Activated naive CD8-positive, alpha-beta T cell (primary cell): ENCODE results near the gene EXOSC2.
"Not testable (repeated sequence)": the region's sequence is repeated elsewhere in the genome, so short reads cannot be mapped to it uniquely, and the experiment has no call there.

Experiments
- H3K27ac Mint-ChIP-seq: one replicate; pipeline ENCODE4 v1.8.0; 2021; ENCODE audit warnings: mixed read lengths
- H3K27me3 Mint-ChIP-seq: one replicate; pipeline ENCODE4 v1.8.0; 2021; ENCODE audit warnings: mixed read lengths
- H3K36me3 Mint-ChIP-seq: one replicate; pipeline ENCODE4 v1.8.0; 2021; ENCODE audit warnings: mixed read lengths
- H3K4me1 Mint-ChIP-seq: one replicate; pipeline ENCODE4 v1.8.0; 2021; ENCODE audit warnings: low read depth, mixed read lengths
- H3K4me3 Mint-ChIP-seq: one replicate; pipeline ENCODE4 v1.8.0; 2021; ENCODE audit warnings: mild to moderate bottlenecking, mixed read lengths
- H3K9me3 Mint-ChIP-seq: one replicate; pipeline ENCODE4 v1.8.0; 2021; ENCODE audit warnings: low read depth, mixed read lengths

Gene EXOSC2

GRCh38 chr9:130680836-130681768, 12.5 kb upstream of the EXOSC2 start:
- Mint-ChIP-seq H3K4me3 (peak overlapping the region; percentile 35), H3K9me3 (no peaks in the 10 kb centered on the region)

GRCh38 chr9:130681769-130682420, 11.7 kb upstream of the EXOSC2 start:
- Mint-ChIP-seq H3K27me3 (no peaks in the 10 kb centered on the region), H3K9me3 (no peaks in the 10 kb centered on the region), H3K4me1 (peaks cover 5% of the 10 kb centered on the region), H3K4me3 (peak overlapping the region; percentile 95), H3K36me3 (no peaks in the 10 kb centered on the region), H3K27ac (no peak overlapping the region)

More at GRCh38 chr9:130680836-130681768, 12.5 kb upstream of the EXOSC2 start:
- peaks cover 5% of the 10 kb centered on the region for H3K4me1 Mint-ChIP-seq
- no peaks in the 10 kb centered on the region for H3K36me3 Mint-ChIP-seq
- no peaks in the 10 kb centered on the region for H3K27me3 Mint-ChIP-seq
- no peak overlapping the region for H3K27ac Mint-ChIP-seq

GRCh38 chr9:130682421-130683121, 11.0 kb upstream of the EXOSC2 start:
- H3K4me1 Mint-ChIP-seq: peaks cover 6% of the 10 kb centered on the region
- peaks cover 2% of the 10 kb centered on the region for H3K27me3 Mint-ChIP-seq
- H3K9me3 Mint-ChIP-seq: no peaks in the 10 kb centered on the region
- H3K36me3 Mint-ChIP-seq: no peaks in the 10 kb centered on the region
- peak overlapping the region; percentile 76 for H3K27ac Mint-ChIP-seq
- peak overlapping the region; percentile 95 for H3K4me3 Mint-ChIP-seq

- Mint-ChIP-seq H3K9me3 (no peaks in the 10 kb centered on the region), H3K27ac (no peak overlapping the region), H3K27me3 (peaks cover 2% of the 10 kb centered on the region), H3K4me1 (peaks cover 13% of the 10 kb centered on the region), H3K4me3 (no peak overlapping the region), H3K36me3 (no peaks in the 10 kb centered on the region)
Measured at GRCh38 chr9:130685104-130685503, 8.5 kb upstream of the EXOSC2 start.

- not testable (repeated sequence) for H3K36me3 Mint-ChIP-seq, H3K4me3 Mint-ChIP-seq, H3K9me3 Mint-ChIP-seq, H3K27me3 Mint-ChIP-seq, H3K27ac Mint-ChIP-seq
- peaks cover 12% of the 10 kb centered on the region for H3K4me1 Mint-ChIP-seq
Measured at GRCh38 chr9:130685945-130686344, 7.6 kb upstream of the EXOSC2 start.

- Mint-ChIP-seq H3K27me3 (peaks cover 2% of the 10 kb centered on the region), H3K27ac (no peak overlapping the region), H3K4me1 (peaks cover 11% of the 10 kb centered on the region), H3K4me3 (no peak overlapping the region), H3K9me3 (no peaks in the 10 kb centered on the region), H3K36me3 (no peaks in the 10 kb centered on the region)
Measured at GRCh38 chr9:130687615-130688014, 6.0 kb upstream of the EXOSC2 start.

GRCh38 chr9:130688072-130688471, 5.5 kb upstream of the EXOSC2 start:
- Mint-ChIP-seq H3K27me3 (peaks cover 2% of the 10 kb centered on the region), H3K4me1 (peaks cover 12% of the 10 kb centered on the region), H3K27ac (no peak overlapping the region), H3K9me3 (no peaks in the 10 kb centered on the region), H3K4me3 (no peak overlapping the region), H3K36me3 (no peaks in the 10 kb centered on the region)

- peaks cover 2% of the 10 kb centered on the region for H3K27me3 Mint-ChIP-seq
Measured at GRCh38 chr9:130689572-130689936, 4.0 kb upstream of the EXOSC2 start.

GRCh38 chr9:130689937-130690700, 3.5 kb upstream of the EXOSC2 start:
- no peak overlapping the region for H3K4me3 Mint-ChIP-seq
- no peaks in the 10 kb centered on the region for H3K9me3 Mint-ChIP-seq
- no peak overlapping the region for H3K27ac Mint-ChIP-seq
- peaks cover 2% of the 10 kb centered on the region for H3K27me3 Mint-ChIP-seq
- peaks cover 23% of the 10 kb centered on the region for H3K4me1 Mint-ChIP-seq
- peaks cover 7% of the 10 kb centered on the region for H3K36me3 Mint-ChIP-seq

More at GRCh38 chr9:130689572-130689936, 4.0 kb upstream of the EXOSC2 start:
- Mint-ChIP-seq H3K9me3 (no peaks in the 10 kb centered on the region), H3K4me1 (peaks cover 19% of the 10 kb centered on the region), H3K4me3 (no peak overlapping the region), H3K36me3 (peaks cover 3% of the 10 kb centered on the region), H3K27ac (no peak overlapping the region)

- Mint-ChIP-seq H3K27me3 (peaks cover 2% of the 10 kb centered on the region), H3K4me3 (peak overlapping the region; percentile 100), H3K9me3 (no peaks in the 10 kb centered on the region), H3K36me3 (peaks cover 16% of the 10 kb centered on the region), H3K27ac (no peak overlapping the region), H3K4me1 (peaks cover 42% of the 10 kb centered on the region)
Measured at GRCh38 chr9:130692321-130692720, 1.3 kb upstream of the EXOSC2 start.

GRCh38 chr9:130693101-130693425, 517 bp upstream of the EXOSC2 start:
- Mint-ChIP-seq H3K9me3 (no peaks in the 10 kb centered on the region), H3K4me1 (peaks cover 41% of the 10 kb centered on the region), H3K36me3 (peaks cover 17% of the 10 kb centered on the region), H3K27me3 (no peaks in the 10 kb centered on the region), H3K4me3 (peak overlapping the region; percentile 100), H3K27ac (peak overlapping the region; percentile 99)

GRCh38 chr9:130694205-130694604, 625 bp downstream of the EXOSC2 start:
- H3K9me3 Mint-ChIP-seq: no peaks in the 10 kb centered on the region
- H3K27ac Mint-ChIP-seq: peak overlapping the region; percentile 99
- peaks cover 48% of the 10 kb centered on the region for H3K4me1 Mint-ChIP-seq
- H3K27me3 Mint-ChIP-seq: no peaks in the 10 kb centered on the region
- peaks cover 20% of the 10 kb centered on the region for H3K36me3 Mint-ChIP-seq
- peak overlapping the region; percentile 100 for H3K4me3 Mint-ChIP-seq

- H3K36me3 Mint-ChIP-seq: peaks cover 20% of the 10 kb centered on the region
- no peaks in the 10 kb centered on the region for H3K9me3 Mint-ChIP-seq
- H3K27me3 Mint-ChIP-seq: no peaks in the 10 kb centered on the region
- peak overlapping the region; percentile 100 for H3K4me3 Mint-ChIP-seq
- H3K27ac Mint-ChIP-seq: no peak overlapping the region
- peaks cover 45% of the 10 kb centered on the region for H3K4me1 Mint-ChIP-seq
Measured at GRCh38 chr9:130696139-130696650, 2.6 kb downstream of the EXOSC2 start.

- no peaks in the 10 kb centered on the region for H3K27me3 Mint-ChIP-seq
- H3K9me3 Mint-ChIP-seq: no peaks in the 10 kb centered on the region
- H3K4me1 Mint-ChIP-seq: peaks cover 45% of the 10 kb centered on the region
- H3K36me3 Mint-ChIP-seq: peaks cover 20% of the 10 kb centered on the region
- H3K4me3 Mint-ChIP-seq: peak overlapping the region; percentile 100
- peak overlapping the region; percentile 68 for H3K27ac Mint-ChIP-seq
Measured at GRCh38 chr9:130696996-130697395, 3.4 kb downstream of the EXOSC2 start.
